Adipocyte (in vitro differentiated cells): ENCODE data around the gene CRIP2.

Experiments used
- DNase-seq: peaks from one replicate; pipeline ENCODE4 v3.0.0-alpha.2; 2015; ENCODE audit warnings: low read depth
- H3K27me3 ChIP-seq: replicated peaks from 2 replicates; pipeline ENCODE4 v1.7.0; 2013; ENCODE audit warnings: mild to moderate bottlenecking, low read length, moderate library complexity; ENCODE audit not compliant: control insufficient read depth, insufficient read depth
- H3K36me3 ChIP-seq: 2 replicates; pipeline ENCODE4 v1.7.0; 2013; ENCODE audit warnings: low read length, mild to moderate bottlenecking, moderate library complexity; ENCODE audit not compliant: control insufficient read depth, insufficient read depth, severe bottlenecking
- H3K4me1 ChIP-seq: 2 replicates; pipeline ENCODE4 v1.7.0; 2013; ENCODE audit warnings: mild to moderate bottlenecking, low read length, moderate library complexity; ENCODE audit not compliant: control insufficient read depth, insufficient read depth
- H3K4me3 ChIP-seq: 2 replicates; pipeline ENCODE4 v1.7.0; 2013; ENCODE audit warnings: mild to moderate bottlenecking, low read length, moderate library complexity
- H3K9ac ChIP-seq: 2 replicates; pipeline ENCODE4 v1.7.0; 2013; ENCODE audit warnings: mild to moderate bottlenecking, low read length, moderate library complexity
- H3K9me3 ChIP-seq: 2 replicates; pipeline ENCODE4 v1.7.0; 2013; ENCODE audit warnings: mild to moderate bottlenecking, low read length, moderate library complexity; ENCODE audit not compliant: control insufficient read depth

CRIP2 gene

DNA sequence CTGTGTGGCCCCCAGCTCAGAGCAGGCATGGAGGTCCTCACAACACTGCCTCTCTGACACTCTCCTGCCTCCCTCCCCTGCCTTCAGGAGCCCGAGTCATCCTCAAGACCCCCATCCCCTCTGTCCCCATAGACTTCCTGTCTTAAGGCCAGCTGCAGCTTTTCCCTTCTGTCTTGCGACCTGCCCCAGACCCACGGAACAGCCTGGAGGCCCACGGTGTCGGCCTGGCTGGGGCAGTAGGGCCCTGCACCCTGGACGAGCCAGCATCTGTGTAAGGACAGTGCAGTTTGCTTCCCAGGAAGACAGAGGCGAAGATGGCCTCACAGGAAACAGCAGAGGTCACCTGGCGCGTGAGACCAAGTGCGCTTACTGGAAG lies 26.1 kb downstream of the CRIP2 start:
- no peaks in the 10 kb centered on the region for H3K36me3 ChIP-seq
- DNase-seq: no peak
- no peak overlapping the region for H3K4me3 ChIP-seq

DNA sequence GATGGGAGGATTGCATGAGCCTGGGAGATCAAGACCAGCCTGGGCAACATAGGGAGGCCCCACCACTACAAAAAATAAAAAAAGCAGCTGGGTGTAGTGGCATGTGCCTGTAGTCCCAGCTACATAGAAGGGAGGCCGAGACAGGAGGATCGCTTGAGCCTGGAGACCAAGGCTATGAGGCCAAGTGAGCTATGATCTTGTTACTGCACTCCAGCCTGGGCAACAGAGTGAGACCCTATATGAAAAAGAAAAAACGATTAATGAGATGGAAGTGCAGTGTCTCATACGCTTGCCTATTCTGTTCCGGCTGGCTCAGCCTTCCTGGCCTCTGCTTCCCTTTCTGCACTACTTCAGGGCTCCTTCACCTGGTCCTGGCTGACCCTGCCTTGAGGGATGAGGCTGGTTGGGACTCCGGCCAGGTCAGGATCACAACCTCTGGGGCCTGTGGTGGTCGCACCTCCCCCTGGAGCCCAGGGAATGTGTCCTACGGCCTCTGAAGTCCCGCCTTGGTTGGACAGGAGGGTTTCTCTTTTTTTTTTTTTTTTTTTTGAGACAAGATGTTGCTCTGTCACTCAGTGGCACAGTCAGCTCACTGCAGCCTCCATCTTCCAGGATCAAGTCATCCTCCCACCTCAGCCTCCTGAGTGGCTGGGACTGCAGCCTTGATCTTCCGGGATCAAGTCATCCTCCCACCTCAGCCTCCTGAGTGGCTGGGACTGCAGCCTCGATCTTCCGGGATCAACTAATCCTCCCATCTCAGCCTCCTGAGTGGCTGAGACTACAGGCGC lies 27.1 kb downstream of the CRIP2 start:
- Histone ChIP-seq H3K4me3 (no peak overlapping the region), H3K36me3 (no peaks in the 10 kb centered on the region)

More for the DNA sequence above, 26.1 kb downstream of the CRIP2 start:
- Histone ChIP-seq H3K9me3 (no peaks in the 10 kb centered on the region), H3K4me1 (no peaks in the 10 kb centered on the region), H3K9ac (no peak overlapping the region), H3K27me3 (no peaks in the 10 kb centered on the region)

DNA sequence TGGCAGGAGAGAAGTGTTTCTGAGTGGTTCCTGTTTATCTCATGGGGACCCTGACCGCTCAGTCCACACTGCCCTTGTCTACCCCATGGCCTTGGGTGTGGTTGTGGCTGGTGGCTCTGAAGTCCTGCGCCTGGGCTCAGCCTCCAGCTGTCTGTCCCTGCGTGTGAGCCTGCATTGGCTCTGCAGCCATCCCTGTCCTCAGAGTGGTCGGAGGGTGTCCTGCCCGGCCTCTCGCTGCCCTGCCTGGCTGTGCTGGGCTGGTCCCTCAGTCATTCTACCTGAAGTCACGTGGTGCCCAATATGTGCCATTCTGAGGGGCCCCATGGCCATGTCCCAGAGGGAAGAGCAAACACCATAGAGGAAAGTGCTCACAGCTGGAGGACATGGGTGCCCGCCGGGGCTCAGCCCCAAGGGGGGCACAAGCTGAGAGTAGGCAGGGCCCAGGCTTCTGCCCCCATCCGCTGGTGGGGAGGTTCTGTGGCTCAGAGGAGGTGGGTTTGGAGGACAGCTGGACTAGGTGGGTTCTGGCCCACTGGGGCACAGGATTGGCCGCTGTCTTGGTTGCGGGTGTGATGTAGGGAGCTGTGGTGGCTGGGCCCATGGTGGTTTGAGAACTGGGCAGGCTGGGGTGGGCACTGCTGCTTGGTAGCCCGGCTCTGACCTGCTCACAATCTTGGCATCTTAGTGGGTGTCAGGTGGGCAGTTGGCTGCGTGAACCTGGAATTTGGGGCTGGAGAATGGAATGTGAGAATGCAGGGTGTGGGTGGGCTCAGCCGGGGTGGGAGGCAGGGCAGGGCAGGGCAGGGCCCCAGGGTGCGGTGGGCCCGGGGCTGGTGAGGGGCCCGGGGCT lies 28.1 kb downstream of the CRIP2 start:
- no peaks in the 10 kb centered on the region for H3K9me3 ChIP-seq
- no peak for DNase-seq
- no peak overlapping the region for H3K4me3 ChIP-seq
- no peaks in the 10 kb centered on the region for H3K4me1 ChIP-seq
- no peaks in the 10 kb centered on the region for H3K36me3 ChIP-seq
- H3K9ac ChIP-seq: no peak overlapping the region
- H3K27me3 ChIP-seq: peaks cover 6% of the 10 kb centered on the region

More for the DNA sequence above, 27.1 kb downstream of the CRIP2 start:
- Histone ChIP-seq H3K9me3 (no peaks in the 10 kb centered on the region), H3K9ac (no peak overlapping the region), H3K4me1 (no peaks in the 10 kb centered on the region), H3K27me3 (no peaks in the 10 kb centered on the region)
- DNase-seq: no peak

DNA sequence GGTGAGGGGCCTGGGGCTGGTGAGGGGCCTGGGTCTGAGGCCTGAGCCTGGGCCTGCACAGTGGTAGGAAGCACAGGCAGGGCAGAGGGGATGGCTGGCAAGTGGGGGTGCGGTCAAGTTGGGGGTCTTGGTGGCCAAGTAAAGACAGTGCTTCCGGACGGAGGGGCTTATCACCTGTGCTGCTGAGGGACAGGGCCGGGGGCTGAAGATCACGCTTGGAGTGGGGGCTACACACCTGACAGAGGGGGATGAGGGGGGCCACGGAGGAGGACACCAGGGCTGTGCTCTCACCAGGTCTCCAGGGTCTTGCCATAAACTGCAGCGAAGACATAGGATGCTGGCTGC lies 28.6 kb downstream of the CRIP2 start:
- Histone ChIP-seq H3K27me3 (peaks cover 12% of the 10 kb centered on the region), H3K9me3 (no peaks in the 10 kb centered on the region), H3K9ac (no peak overlapping the region), H3K36me3 (no peaks in the 10 kb centered on the region), H3K4me1 (no peaks in the 10 kb centered on the region), H3K4me3 (no peak overlapping the region)
- DNase-seq: no peak

DNA sequence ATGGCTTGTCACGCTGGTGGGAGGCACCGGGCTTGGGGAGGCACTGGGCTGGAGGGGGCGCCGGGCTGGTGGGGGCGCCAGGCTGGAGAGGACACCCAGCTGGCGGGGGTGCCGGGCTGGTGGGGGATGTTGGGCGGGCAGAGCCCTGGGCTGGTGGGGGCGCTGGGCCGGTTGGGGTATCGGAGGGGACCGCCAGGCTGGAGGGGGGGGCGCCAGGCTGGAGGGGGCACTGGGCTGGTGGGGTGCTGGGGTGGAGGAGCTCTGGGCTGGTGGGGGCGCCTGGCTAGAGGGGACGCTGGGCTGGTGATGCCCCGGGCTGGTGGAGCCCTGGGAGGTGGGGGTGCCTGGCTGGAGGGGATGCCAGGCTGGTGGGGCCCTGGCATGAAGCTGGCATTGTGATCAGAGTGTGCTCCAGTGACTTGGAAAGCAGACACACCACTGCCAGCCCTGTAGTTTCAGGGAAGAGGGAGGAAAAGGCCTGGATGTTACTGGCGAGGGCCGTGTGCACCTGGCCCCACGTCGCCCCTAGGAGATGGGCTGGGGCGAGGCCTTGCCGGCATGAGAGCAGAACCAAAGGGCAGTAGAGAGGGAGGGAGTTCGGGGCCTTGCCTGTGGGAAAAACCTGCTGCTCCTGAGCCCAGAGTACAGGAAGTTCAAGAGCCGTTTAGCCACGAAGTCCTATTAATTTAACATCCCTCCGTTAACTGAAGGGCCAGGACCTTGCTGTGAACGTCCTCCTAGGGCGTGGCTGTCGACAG lies 29.5 kb downstream of the CRIP2 start:
- no peak for DNase-seq
- H3K4me1 ChIP-seq: no peaks in the 10 kb centered on the region
- no peak overlapping the region for H3K4me3 ChIP-seq
- H3K9me3 ChIP-seq: no peaks in the 10 kb centered on the region
- peaks cover 19% of the 10 kb centered on the region for H3K27me3 ChIP-seq
- no peaks in the 10 kb centered on the region for H3K36me3 ChIP-seq
- no peak overlapping the region for H3K9ac ChIP-seq

DNA sequence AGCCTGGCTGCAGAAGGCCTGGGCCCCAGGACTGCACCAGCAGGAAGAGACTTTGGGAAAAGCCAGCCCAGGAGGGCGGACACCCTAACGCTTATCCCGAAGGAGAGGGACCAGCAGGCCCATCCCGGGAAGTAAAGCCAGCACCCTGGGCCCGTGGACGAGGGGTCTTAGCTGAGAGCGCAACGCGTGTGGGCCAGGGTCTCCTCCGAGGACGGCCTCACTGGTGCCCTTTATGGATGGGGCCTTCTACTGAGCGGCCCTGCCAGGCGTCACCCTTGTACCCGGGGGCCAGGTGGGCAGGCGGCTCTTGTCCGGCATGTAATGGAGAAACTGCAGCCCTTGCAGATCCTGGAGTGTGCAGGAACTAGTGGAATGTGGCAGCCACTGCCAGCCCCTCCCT lies 30.5 kb downstream of the CRIP2 start:
- Histone ChIP-seq H3K4me1 (no peaks in the 10 kb centered on the region), H3K27me3 (peaks cover 19% of the 10 kb centered on the region), H3K36me3 (no peaks in the 10 kb centered on the region), H3K9ac (no peak overlapping the region), H3K4me3 (no peak overlapping the region), H3K9me3 (no peaks in the 10 kb centered on the region)
- DNase-seq: no peak

DNA sequence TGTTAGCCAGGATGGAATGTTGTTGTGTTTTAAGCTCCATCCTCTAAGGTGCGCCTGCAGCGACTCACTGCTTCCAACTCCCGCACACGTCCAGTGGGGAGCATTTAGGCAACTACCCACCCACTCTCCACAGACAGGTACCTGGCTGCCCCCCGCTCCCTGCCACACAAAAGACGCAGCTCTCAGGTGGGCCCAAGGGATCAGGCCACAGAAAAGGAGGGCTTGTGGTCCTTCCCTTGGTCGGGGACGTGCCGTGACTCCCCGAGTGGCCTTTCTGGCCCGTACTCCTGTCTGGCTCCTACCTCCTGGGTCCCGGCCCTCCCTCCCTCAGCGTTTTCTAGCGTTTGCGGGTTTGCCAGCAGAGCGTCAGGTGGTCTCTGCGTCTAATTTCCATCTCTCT lies 32.6 kb downstream of the CRIP2 start:
- no peaks in the 10 kb centered on the region for H3K4me1 ChIP-seq
- DNase-seq: no peak
- no peak overlapping the region for H3K9ac ChIP-seq

DNA sequence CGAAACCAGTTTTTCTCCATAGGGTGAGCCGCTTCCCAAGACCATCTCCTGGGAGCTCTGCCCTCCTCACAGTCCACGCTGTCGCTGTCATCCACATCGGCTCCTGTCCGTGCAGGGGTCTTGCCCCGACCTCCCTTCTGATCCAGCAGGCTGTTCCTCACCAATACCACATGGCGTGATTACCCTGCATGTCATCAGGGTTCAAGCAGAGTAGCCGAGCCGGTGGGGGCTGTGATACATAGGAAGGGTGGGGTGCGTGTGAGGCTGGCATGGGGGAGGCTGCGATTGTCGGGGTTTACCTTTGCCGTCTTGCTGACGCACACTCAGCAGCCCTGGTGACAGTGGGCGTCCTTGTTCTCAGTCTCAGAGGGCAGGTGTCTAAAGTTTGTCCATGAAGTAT lies 33.4 kb downstream of the CRIP2 start:
- H3K9me3 ChIP-seq: no peaks in the 10 kb centered on the region
- no peak overlapping the region for H3K9ac ChIP-seq
- H3K27me3 ChIP-seq: peaks cover 41% of the 10 kb centered on the region
- DNase-seq: no peak
- no peaks in the 10 kb centered on the region for H3K4me1 ChIP-seq
- H3K4me3 ChIP-seq: no peak overlapping the region
- H3K36me3 ChIP-seq: no peaks in the 10 kb centered on the region

More for the DNA sequence above, 32.6 kb downstream of the CRIP2 start:
- H3K27me3 ChIP-seq: peaks cover 35% of the 10 kb centered on the region
- H3K9me3 ChIP-seq: no peaks in the 10 kb centered on the region
- H3K4me3 ChIP-seq: no peak overlapping the region
- H3K36me3 ChIP-seq: no peaks in the 10 kb centered on the region

DNA sequence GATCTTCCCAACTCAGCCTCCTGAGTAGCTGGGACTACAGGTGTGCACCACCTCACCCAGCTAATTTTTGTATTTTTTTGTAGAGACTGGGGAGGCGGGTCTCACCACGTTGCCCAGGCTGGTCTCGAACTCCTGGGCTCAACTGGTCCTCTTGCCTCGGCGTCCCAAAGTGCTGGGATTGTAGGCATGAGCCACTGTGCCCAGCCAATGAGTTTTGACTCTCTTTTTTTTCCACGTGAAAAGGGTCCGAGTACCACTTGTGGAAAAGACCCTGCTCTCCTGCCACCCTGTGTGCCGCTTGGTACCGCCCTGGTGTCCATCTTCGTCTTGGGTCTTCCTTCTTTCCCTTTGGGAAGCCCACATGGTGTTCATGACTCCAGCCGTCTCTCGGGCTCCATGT lies 34.0 kb downstream of the CRIP2 start:
- peaks cover 42% of the 10 kb centered on the region for H3K27me3 ChIP-seq
- no peak overlapping the region for H3K4me3 ChIP-seq
- DNase-seq: no peak
- no peaks in the 10 kb centered on the region for H3K9me3 ChIP-seq
- no peak overlapping the region for H3K9ac ChIP-seq
- no peaks in the 10 kb centered on the region for H3K4me1 ChIP-seq
- no peaks in the 10 kb centered on the region for H3K36me3 ChIP-seq

DNA sequence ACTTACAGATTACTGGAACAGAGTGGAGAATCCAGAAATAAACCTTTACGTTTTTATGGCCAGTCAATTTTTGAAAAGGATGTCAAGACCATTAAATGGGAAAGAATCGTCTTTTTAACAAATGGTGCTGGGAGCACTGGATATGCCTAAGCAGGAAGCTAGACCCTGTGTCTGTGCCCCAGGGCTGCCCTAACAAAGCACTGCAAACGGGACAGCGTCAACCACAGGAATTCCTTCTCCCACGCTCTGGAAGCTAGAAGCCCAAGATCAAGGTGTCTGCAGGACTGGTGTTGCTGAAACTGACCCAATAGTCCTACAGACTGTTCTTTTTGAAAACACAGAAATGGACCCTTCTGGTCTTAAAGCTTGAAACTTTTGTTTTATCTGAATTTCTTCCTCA lies 42.5 kb downstream of the CRIP2 start:
- Histone ChIP-seq H3K9ac (no peak overlapping the region), H3K36me3 (no peaks in the 10 kb centered on the region), H3K9me3 (peaks cover 12% of the 10 kb centered on the region), H3K4me3 (no peak overlapping the region), H3K4me1 (no peaks in the 10 kb centered on the region), H3K27me3 (peaks cover 40% of the 10 kb centered on the region)
- no peak for DNase-seq
